A673 (cell line): ENCODE measurements around the gene OLFM3.

Experiments
- EZH2 ChIP-seq: fragments of 200-600 bp; sonication (generic); IDR thresholded peaks from 2 replicates; pipeline ENCODE4 v1.6.1; 2017; ENCODE audit warnings: borderline replicate concordance, low read depth, mild to moderate bottlenecking, mixed read lengths, antibody characterized with exemption, low read length; ENCODE audit not compliant: poor library complexity, severe bottlenecking
- TF ChIP-seq, protein P1 (sequence below): fragments of 300-800, 200-600 bp; sonication (generic); conservative IDR thresholded peaks from 2 replicates; pipeline ENCODE4 v1.5.1; 2017; ENCODE audit warnings: low read depth, mild to moderate bottlenecking, antibody characterized with exemption, low read length, moderate library complexity, mixed read lengths

DNA sequence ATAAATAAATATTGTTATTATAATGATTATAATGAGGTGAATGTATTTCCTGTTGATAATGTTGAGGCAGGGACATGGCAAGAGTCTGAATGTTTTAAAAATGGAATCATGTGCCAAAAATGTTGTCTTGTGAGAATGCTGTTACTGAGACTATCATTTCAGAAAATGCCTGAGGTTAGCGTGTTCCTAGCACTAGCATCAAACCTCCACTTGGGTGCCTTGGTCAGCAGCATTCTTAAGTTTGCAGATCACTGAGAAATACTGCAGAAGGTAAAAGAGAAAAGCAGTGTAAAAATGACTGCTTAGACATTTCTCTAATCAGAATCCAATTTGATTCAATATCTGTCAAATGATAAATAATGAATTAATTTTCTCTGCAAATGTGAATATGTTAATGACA lies 50.8 kb downstream of the OLFM3 start:
- TF ChIP-seq, protein P1, sequence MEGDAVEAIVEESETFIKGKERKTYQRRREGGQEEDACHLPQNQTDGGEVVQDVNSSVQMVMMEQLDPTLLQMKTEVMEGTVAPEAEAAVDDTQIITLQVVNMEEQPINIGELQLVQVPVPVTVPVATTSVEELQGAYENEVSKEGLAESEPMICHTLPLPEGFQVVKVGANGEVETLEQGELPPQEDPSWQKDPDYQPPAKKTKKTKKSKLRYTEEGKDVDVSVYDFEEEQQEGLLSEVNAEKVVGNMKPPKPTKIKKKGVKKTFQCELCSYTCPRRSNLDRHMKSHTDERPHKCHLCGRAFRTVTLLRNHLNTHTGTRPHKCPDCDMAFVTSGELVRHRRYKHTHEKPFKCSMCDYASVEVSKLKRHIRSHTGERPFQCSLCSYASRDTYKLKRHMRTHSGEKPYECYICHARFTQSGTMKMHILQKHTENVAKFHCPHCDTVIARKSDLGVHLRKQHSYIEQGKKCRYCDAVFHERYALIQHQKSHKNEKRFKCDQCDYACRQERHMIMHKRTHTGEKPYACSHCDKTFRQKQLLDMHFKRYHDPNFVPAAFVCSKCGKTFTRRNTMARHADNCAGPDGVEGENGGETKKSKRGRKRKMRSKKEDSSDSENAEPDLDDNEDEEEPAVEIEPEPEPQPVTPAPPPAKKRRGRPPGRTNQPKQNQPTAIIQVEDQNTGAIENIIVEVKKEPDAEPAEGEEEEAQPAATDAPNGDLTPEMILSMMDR: no peak
- TF ChIP-seq EZH2: no peak
